COLO829 (cell line): ENCODE results near the gene TYR.
"Not testable (repeated sequence)": the region's sequence is repeated elsewhere in the genome, so short reads cannot be mapped to it uniquely, and the experiment has no call there.

Experiments used
- DNase-seq: peaks from one replicate; pipeline ENCODE4 v3.0.0; 2012; ENCODE audit warnings: low spot score

TYR gene

GRCh38 chr11:89272540-89273088 lies 94.9 kb downstream of the TYR start:
- not testable (repeated sequence) for DNase-seq

- not testable (repeated sequence) for DNase-seq
Measured at GRCh38 chr11:89273220-89273619, 95.5 kb downstream of the TYR start.

GRCh38 chr11:89275966-89276365 lies 98.3 kb downstream of the TYR start:
- no peak for DNase-seq

- DNase-seq: no peak
Measured at GRCh38 chr11:89279176-89279575, 101.5 kb downstream of the TYR start.

GRCh38 chr11:89281032-89281677 lies 103.5 kb downstream of the TYR start:
- not testable (repeated sequence) for DNase-seq

GRCh38 chr11:89286601-89287000 lies 108.9 kb downstream of the TYR start:
- DNase-seq: not testable (repeated sequence)

GRCh38 chr11:89288004-89288403 lies 110.3 kb downstream of the TYR start:
- DNase-seq: not testable (repeated sequence)

GRCh38 chr11:89293965-89294679 lies 116.4 kb downstream of the TYR start:
- DNase-seq: no peak

- DNase-seq: not testable (repeated sequence)
Measured at GRCh38 chr11:89295023-89295422, 117.3 kb downstream of the TYR start.

- not testable (repeated sequence) for DNase-seq
Measured at GRCh38 chr11:89303029-89303428, 125.4 kb downstream of the TYR start.

- DNase-seq: not testable (repeated sequence)
Measured at GRCh38 chr11:89308272-89308671, 130.6 kb downstream of the TYR start.

GRCh38 chr11:89309321-89309985 lies 131.8 kb downstream of the TYR start:
- peak; percentile 6 for DNase-seq

GRCh38 chr11:89310607-89311006 lies 132.9 kb downstream of the TYR start:
- DNase-seq: not testable (repeated sequence)

GRCh38 chr11:89321401-89321800 lies 143.7 kb downstream of the TYR start:
- peak; percentile 2 for DNase-seq

- peak; percentile 6 for DNase-seq
Measured at GRCh38 chr11:89327885-89328284, 150.2 kb downstream of the TYR start.

- not testable (repeated sequence) for DNase-seq
Measured at GRCh38 chr11:89331940-89332339, 154.3 kb downstream of the TYR start.

GRCh38 chr11:89333704-89334103 lies 156.0 kb downstream of the TYR start:
- DNase-seq: peak; percentile 6

GRCh38 chr11:89337100-89337650 lies 159.5 kb downstream of the TYR start:
- not testable (repeated sequence) for DNase-seq

GRCh38 chr11:89338073-89338472 lies 160.4 kb downstream of the TYR start:
- DNase-seq: not testable (repeated sequence)

GRCh38 chr11:89340450-89340849 lies 162.8 kb downstream of the TYR start:
- DNase-seq: not testable (repeated sequence)

GRCh38 chr11:89342880-89343572 lies 165.4 kb downstream of the TYR start:
- not testable (repeated sequence) for DNase-seq
